Loucy (cell line): ENCODE data around the gene NCOA7.

Source experiments
- H2AFZ ChIP-seq: fragments of 200-600 bp; sonication (generic); 2 replicates; pipeline ENCODE4 v1.6.0; 2016; ENCODE audit warnings: antibody characterized with exemption, mild to moderate bottlenecking, low read length, moderate library complexity
- H3F3A ChIP-seq: fragments of 200-600 bp; 2 replicates; pipeline ENCODE4 v1.6.0; 2016; ENCODE audit warnings: antibody characterized with exemption, low read depth, mild to moderate bottlenecking
- H3K27me3 ChIP-seq: fragments of 200-600 bp; sonication (generic); 2 replicates; pipeline ENCODE4 v1.6.1; 2014; ENCODE audit warnings: low read length, mild to moderate bottlenecking; ENCODE audit not compliant: insufficient read depth, poor library complexity, severe bottlenecking
- H3K36me3 ChIP-seq: fragments of 200-600 bp; sonication (generic); 2 replicates; pipeline ENCODE4 v1.6.1; 2016; ENCODE audit warnings: low read length; ENCODE audit not compliant: insufficient read depth
- H3K4me1 ChIP-seq: fragments of 200-600 bp; sonication (generic); 2 replicates; pipeline ENCODE4 v1.5.1; 2014; ENCODE audit warnings: low read length, mild to moderate bottlenecking; ENCODE audit not compliant: insufficient read depth, poor library complexity, severe bottlenecking
- H3K4me2 ChIP-seq: fragments of 200-600 bp; sonication (generic); 2 replicates; pipeline ENCODE4 v1.6.0; 2014; ENCODE audit warnings: antibody characterized with exemption, low read length, low read depth, mild to moderate bottlenecking; ENCODE audit not compliant: poor library complexity, severe bottlenecking
- H3K4me3 ChIP-seq: fragments of 200-600 bp; sonication (generic); 2 replicates; pipeline ENCODE4 v1.5.1; 2014; ENCODE audit warnings: low read length, mild to moderate bottlenecking, mixed read lengths; ENCODE audit not compliant: poor library complexity, severe bottlenecking
- H3K79me2 ChIP-seq: fragments of 200-600 bp; sonication (generic); 2 replicates; pipeline ENCODE4 v1.6.1; 2014; ENCODE audit warnings: low read length; ENCODE audit not compliant: insufficient read depth
- H3K9ac ChIP-seq: fragments of 200-600 bp; sonication (generic); 2 replicates; pipeline ENCODE4 v1.6.0; 2014; ENCODE audit warnings: mild to moderate bottlenecking, low read depth, low read length, moderate library complexity; ENCODE audit not compliant: poor library complexity, severe bottlenecking
- H3K9me2 ChIP-seq: fragments of 200-600 bp; sonication (generic); replicated peaks from 2 replicates; pipeline ENCODE4 v1.6.1; 2016; ENCODE audit warnings: low read depth, low read length, mixed read lengths
- H3K9me3 ChIP-seq: fragments of 200-600 bp; sonication (generic); 2 replicates; pipeline ENCODE4 v1.6.1; 2014; ENCODE audit warnings: mild to moderate bottlenecking, antibody characterized with exemption, low read length, low read depth; ENCODE audit not compliant: insufficient read depth
- H4K20me1 ChIP-seq: fragments of 200-600 bp; sonication (generic); 2 replicates; pipeline ENCODE4 v1.6.0; 2014; ENCODE audit warnings: antibody characterized with exemption, low read length, mild to moderate bottlenecking; ENCODE audit not compliant: insufficient read depth, poor library complexity, severe bottlenecking
- EZH2phosphoT487 ChIP-seq: fragments of 200-600 bp; IDR thresholded peaks from 2 replicates; pipeline ENCODE4 v1.6.1; 2018; ENCODE audit warnings: antibody characterized with exemption, mild to moderate bottlenecking, moderate library complexity, borderline replicate concordance
- TF ChIP-seq, protein P1 (sequence below): fragments of 200-600 bp; sonication (generic); conservative IDR thresholded peaks from 2 replicates; pipeline ENCODE4 v1.5.1; 2014; ENCODE audit warnings: mild to moderate bottlenecking, antibody characterized with exemption, low read length

The NCOA7 gene

GRCh38 chr6:125824946-125825771 lies 34.4 kb downstream of the NCOA7 start:
- Histone ChIP-seq H3K4me1 (peaks cover 48% of the 10 kb centered on the region), H3K36me3 (peaks cover 8% of the 10 kb centered on the region; the same call in 1 of the 2 replicates), H3K9me2 (no peaks in the 10 kb centered on the region), H4K20me1 (no peaks in the 10 kb centered on the region), H3K4me2 (no peak overlapping the region), H3K27me3 (no peaks in the 10 kb centered on the region), H3F3A (peaks cover 3% of the 10 kb centered on the region), H3K9me3 (no peaks in the 10 kb centered on the region), H3K4me3 (no peak overlapping the region), H3K9ac (no peak overlapping the region), H2AFZ (no peak overlapping the region), H3K79me2 (peaks cover 21% of the 10 kb centered on the region; the same call in 1 of the 2 replicates)
- TF ChIP-seq, protein P1, sequence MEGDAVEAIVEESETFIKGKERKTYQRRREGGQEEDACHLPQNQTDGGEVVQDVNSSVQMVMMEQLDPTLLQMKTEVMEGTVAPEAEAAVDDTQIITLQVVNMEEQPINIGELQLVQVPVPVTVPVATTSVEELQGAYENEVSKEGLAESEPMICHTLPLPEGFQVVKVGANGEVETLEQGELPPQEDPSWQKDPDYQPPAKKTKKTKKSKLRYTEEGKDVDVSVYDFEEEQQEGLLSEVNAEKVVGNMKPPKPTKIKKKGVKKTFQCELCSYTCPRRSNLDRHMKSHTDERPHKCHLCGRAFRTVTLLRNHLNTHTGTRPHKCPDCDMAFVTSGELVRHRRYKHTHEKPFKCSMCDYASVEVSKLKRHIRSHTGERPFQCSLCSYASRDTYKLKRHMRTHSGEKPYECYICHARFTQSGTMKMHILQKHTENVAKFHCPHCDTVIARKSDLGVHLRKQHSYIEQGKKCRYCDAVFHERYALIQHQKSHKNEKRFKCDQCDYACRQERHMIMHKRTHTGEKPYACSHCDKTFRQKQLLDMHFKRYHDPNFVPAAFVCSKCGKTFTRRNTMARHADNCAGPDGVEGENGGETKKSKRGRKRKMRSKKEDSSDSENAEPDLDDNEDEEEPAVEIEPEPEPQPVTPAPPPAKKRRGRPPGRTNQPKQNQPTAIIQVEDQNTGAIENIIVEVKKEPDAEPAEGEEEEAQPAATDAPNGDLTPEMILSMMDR = no peak
- TF ChIP-seq EZH2phosphoT487 = no peak

DNA sequence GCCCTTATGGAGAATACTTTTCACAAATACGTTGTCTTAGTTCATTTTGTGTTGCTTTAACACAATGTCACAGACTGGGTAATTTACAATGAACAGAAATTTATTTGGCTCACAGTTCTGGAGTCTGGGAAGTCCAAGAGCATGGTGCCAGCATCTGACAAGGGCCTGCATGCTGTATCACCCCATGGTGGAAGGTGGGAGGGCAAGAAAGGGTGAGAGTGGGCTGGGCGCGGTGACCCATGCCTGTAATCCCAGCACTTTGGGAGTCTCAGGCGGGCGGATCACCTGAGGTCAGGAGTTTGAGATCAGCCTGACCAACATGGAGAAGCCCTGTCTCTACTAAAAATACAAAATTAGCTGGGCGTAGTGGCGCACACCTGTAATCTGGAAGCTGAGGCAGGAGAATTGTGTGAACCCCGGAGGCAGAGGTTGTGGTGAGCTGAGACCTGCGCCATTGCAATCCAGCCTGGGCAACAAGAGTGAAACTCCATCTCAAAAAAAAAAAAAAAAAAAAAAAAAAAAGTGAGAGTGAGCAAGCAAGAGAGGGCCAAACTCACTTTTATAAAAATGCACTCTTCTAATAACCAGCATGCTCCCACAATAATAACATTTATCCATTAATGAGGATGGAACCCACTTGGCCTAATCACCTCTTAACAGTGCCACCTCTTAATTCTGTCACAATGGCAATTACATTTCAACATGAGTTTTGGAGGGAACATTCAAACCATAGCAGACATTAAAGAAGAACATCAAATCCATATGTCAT lies 36.1 kb downstream of the NCOA7 start:
- H3F3A ChIP-seq = peaks cover 3% of the 10 kb centered on the region
- H3K4me2 ChIP-seq = no peak overlapping the region
- H4K20me1 ChIP-seq = no peaks in the 10 kb centered on the region
- no peaks in the 10 kb centered on the region for H3K27me3 ChIP-seq
- H3K9me2 ChIP-seq = no peaks in the 10 kb centered on the region
- peaks cover 51% of the 10 kb centered on the region for H3K4me1 ChIP-seq
- H3K9ac ChIP-seq = no peak overlapping the region
- no peak overlapping the region for H3K4me3 ChIP-seq
- no peaks in the 10 kb centered on the region for H3K9me3 ChIP-seq
- peaks cover 33% of the 10 kb centered on the region for H3K79me2 ChIP-seq
- TF ChIP-seq, protein P1 = no peak
- TF ChIP-seq EZH2phosphoT487 = no peak
- H3K36me3 ChIP-seq = no peaks in the 10 kb centered on the region; the same call in 1 of the 2 replicates
- no peak overlapping the region for H2AFZ ChIP-seq

DNA sequence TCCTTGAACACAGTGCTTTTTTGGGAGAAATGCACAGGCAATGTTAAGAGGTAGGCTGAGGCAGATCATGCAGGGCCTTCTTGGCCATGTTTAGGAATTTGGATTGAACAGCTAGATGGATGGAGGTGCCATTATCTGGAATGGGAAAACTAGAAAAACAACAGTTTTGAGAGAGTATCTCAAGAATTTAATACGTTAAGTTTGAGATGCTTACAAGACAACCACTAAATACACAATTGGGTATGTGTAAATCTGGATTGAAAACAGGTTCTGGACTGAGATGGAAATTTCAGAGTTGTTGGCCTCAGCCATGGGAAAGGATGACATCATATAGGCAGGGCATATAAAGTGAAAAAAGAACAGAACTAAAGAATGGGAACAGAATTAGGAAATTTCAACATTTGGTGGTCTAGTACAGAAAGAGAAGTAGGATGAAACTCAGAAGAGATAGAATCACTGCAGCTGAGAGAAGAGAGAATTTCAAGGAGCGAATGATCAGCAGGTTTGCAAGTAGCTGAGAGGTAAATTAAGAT lies 37.1 kb downstream of the NCOA7 start:
- no peaks in the 10 kb centered on the region for H3K27me3 ChIP-seq
- H3K36me3 ChIP-seq = no peaks in the 10 kb centered on the region
- no peaks in the 10 kb centered on the region for H4K20me1 ChIP-seq
- no peak overlapping the region for H3K4me3 ChIP-seq
- H3K9ac ChIP-seq = no peak overlapping the region
- no peak overlapping the region for H3K4me2 ChIP-seq
- no peak overlapping the region for H2AFZ ChIP-seq
- TF ChIP-seq, protein P1 = no peak
- TF ChIP-seq EZH2phosphoT487 = no peak
- no peaks in the 10 kb centered on the region for H3K9me2 ChIP-seq
- peaks cover 41% of the 10 kb centered on the region for H3K79me2 ChIP-seq
- H3K4me1 ChIP-seq = peaks cover 55% of the 10 kb centered on the region
- peaks cover 3% of the 10 kb centered on the region for H3F3A ChIP-seq
- no peaks in the 10 kb centered on the region for H3K9me3 ChIP-seq
